Fibroblast of villous mesenchyme (primary cell): ENCODE results near the gene DMAC2. TPM values are rescaled to one million over a fixed set of nuclear protein-coding genes. Genes with fewer than 3 reads are reported as not detected.
"Not testable (repeated sequence)": the region's sequence is repeated elsewhere in the genome, so short reads cannot be mapped to it uniquely, and the experiment has no call there.

ENCODE experiments used
- DNase-seq: peaks from one replicate; pipeline ENCODE4 v3.0.0-alpha.2; 2010; ENCODE audit warnings: low read depth
- H3K4me3 ChIP-seq: 2 replicates; pipeline ENCODE4 v1.5.1; 2011; ENCODE audit warnings: low read depth, mild to moderate bottlenecking, low read length
- total RNA-seq: library from RNA; depleted of rRNA; stranded (reverse); fragments of >200 nt; gene quantifications from 2 replicates; pipeline ENCODE4 v1.2.3, GENCODE V29; 2012
- TF ChIP-seq, protein P1 (sequence below): IDR thresholded peaks from 2 replicates; pipeline ENCODE4 v1.5.1; 2012; ENCODE audit warnings: low read depth, mild to moderate bottlenecking, low read length; ENCODE audit not compliant: insufficient read depth

Gene DMAC2
- total RNA-seq, 1 donor = 43.2 TPM

DNA sequence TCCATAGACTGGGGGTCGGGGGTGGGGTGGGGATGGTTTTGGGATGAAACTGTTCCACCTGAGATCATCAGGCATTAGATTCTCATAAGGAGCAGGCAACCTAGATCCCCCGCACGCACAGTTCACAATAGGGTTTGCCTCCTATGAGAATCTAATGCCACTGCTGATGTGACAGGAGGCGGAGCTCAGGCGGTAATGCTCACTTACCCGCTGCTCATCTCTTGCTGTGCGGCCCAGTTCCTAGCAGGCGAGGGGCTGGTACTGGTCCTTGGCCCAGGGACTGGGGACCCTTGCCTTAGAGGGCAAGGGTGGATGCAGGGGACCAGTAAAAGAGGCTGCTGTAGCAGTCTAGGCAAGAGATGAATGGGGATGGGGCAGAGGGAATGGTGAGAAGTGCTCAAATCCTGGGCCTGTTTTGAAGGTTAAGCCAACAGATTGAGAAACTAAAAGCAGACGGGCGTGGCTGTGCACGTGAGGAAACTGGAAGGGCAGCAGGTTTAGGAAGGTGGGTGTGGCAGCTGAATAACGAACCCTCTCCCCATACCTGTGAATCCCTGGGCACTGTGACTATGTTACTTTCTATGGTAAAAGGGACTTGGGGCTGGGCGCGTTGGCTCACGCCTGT lies 1.7 kb upstream of the DMAC2 start:
- no peak for DNase-seq
- no peak overlapping the region for H3K4me3 ChIP-seq
- TF ChIP-seq, protein P1, sequence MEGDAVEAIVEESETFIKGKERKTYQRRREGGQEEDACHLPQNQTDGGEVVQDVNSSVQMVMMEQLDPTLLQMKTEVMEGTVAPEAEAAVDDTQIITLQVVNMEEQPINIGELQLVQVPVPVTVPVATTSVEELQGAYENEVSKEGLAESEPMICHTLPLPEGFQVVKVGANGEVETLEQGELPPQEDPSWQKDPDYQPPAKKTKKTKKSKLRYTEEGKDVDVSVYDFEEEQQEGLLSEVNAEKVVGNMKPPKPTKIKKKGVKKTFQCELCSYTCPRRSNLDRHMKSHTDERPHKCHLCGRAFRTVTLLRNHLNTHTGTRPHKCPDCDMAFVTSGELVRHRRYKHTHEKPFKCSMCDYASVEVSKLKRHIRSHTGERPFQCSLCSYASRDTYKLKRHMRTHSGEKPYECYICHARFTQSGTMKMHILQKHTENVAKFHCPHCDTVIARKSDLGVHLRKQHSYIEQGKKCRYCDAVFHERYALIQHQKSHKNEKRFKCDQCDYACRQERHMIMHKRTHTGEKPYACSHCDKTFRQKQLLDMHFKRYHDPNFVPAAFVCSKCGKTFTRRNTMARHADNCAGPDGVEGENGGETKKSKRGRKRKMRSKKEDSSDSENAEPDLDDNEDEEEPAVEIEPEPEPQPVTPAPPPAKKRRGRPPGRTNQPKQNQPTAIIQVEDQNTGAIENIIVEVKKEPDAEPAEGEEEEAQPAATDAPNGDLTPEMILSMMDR = no peak

DNA sequence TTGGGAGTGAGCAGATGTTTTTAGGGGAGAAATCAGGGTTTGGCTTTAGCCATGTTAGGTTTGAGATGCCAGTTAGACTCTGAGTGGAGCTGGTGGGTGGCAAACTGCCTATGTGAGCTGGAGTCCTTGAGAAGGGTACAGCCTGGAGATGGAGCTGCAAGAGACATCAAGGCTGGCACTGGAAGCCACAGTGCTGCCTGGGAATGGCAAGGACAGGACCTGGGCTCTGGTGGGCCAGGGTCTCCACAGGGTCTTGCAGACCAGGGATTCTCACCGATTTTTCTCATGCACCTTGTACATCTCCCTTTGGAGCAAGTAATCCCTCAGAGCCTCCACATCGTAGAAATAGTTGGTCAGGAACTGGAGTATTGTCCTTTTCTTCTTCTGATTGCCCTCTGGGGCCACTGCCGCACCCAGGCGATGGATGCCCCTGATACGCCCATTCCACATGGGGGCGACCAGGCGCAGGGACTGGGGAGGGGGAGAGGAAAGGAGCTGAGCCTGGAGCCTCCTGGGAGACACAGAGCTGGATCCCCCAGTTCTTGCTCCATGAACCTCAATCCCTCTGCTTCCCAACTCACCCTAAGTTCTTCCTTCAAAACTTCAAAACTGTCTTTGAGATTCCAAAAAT lies 1.7 kb downstream of the DMAC2 start:
- TF ChIP-seq, protein P1 = no peak
- no peak for DNase-seq
- H3K4me3 ChIP-seq = no peak overlapping the region

DNA sequence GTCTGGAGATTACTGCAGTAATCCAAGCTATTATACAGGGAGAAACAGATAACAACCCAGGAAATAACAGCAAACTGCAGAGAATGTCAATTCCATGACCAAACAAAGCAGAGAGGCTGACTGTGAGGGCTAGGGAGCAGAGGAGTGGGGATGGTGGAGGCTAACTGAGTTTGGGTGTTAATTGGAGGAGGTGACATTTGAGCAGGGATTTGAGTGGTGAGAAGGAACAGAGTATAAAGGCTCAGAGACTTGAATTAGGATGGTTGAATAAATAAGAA lies 3.1 kb downstream of the DMAC2 start:
- no peak overlapping the region for H3K4me3 ChIP-seq
- DNase-seq = no peak
- TF ChIP-seq, protein P1 = no peak

DNA sequence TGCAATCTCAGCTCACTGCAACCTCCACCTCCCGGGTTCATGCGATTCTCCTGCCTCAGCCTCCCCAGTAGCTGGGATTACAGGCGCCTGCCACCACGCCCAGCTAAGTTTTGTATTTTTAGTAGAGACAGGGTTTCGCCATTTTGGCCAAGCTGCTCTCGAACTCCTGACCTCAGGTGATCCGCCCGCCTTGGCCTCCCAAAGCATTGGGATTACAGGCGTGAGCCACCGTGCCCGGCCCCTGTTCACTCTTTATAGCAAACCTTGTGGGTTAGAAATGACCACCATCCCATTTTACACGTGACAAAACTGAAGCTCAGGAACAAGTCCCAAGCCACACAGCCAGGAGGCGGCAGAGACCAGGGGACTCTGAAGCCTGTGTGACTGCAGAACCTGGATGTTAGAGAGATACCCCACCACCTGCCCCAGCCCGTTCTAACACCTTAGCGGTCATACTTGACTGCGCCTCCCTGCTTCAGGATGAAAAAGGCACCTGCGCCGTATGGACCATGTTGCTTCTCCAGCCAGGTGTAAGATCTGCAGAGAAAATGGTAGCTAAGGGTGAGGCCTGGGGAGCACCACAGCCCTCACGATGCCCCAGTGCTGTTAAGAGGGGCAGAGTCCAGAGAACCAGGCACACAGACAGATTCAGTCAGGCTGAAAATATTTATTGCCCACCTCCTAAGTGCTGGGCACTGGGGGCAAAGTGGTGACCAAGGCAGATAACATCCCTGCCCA lies 3.6 kb downstream of the DMAC2 start:
- DNase-seq = no peak
- H3K4me3 ChIP-seq = no peak overlapping the region
- TF ChIP-seq, protein P1 = no peak

DNA sequence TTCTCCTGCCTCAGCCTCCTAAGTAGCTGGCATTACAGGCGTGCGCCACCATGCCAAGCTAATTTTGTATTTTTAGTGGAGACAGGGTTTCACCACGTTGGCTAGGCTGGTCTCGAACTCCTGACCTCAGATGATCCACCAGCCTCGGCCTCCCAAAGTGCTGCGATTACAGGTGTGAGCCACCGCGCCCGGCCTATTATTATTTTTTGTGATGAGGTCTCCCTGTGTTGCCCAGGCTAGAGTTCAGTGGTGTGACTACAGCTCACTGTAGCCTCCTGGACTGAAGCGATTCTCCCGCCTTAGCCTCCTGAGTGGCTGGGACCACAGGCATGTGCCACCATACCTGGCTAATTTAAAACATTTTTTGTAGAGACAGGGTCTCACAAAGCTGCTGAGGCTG lies 4.3 kb downstream of the DMAC2 start:
- H3K4me3 ChIP-seq, DNase-seq: not testable (repeated sequence)

DNA sequence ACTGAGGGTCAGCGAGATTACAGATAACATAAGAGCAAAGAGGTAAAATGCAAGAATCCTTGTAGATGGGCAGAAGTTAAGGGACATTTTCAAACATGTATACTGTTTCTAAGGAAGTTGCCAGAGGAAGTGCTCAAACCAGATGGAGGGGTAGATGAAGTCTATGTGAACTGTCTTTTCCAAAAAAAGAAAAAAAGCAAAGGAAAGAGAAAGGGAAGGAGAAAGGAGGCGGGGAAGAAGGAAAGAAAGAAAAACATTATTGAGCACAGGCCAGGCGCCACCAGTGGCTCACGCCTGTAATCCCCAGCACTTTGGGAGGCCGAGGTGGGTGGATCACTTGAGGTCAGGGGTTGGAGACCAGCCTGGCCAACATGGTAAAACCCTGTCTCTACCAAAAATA lies 5.3 kb downstream of the DMAC2 start:
- no peak overlapping the region for H3K4me3 ChIP-seq
- DNase-seq = no peak
- TF ChIP-seq, protein P1 = no peak

DNA sequence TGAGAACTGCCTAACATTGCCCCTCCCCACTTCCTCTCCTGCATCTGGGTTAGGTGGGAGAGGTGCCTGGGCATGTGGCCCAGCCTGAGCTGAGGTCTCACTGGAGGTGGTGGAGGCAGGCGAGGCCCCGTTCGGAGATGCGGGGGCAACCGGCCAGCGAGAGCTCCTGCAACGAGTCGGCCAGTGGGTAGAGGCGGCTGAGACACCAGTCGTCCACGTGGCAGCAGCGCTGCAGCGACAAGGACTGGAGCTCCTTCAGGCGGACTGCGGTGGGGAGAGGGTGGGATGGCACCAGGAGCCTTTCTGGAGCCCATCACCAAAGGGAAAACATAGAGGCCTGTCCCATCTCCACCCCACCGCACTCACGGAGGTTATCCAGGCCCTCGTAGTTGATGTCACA lies 6.5 kb downstream of the DMAC2 start:
- TF ChIP-seq, protein P1 = no peak
- H3K4me3 ChIP-seq = no peak overlapping the region
- DNase-seq = no peak
